ENCODE measurements around the gene STIM2. TPM values are rescaled to one million over a fixed set of nuclear protein-coding genes. Genes with fewer than 3 reads are reported as not detected.

STIM2 gene
- total and polyA plus RNA-seq, 9 of the 15 experiments (the other 6 are each of a cell fraction or from before 2014, with no cell fraction given): 7.2 to 26.8 (median 15.4) TPM

GRCh38 chr4:27020203-27020602 lies 159.6 kb downstream of the STIM2 start (continued):
- TF ChIP-seq E4F1 (CRISPR knock-in tag; IDR thresholded peaks at IDR 0.05; ENCODE audit: borderline replicate concordance) (no peak), FOS (IDR thresholded peaks at IDR 0.05; ENCODE audit: extremely low read depth, insufficient read length) (no peak), NRF1 (conservative IDR thresholded peaks at IDR 0.05 in 1 of 2, IDR thresholded peaks at IDR 0.05 in 1 of 2) (no peak), CTCF (IDR thresholded peaks at IDR 0.05 in 2 of 3, conservative IDR thresholded peaks at IDR 0.05 in 1 of 3; ENCODE audit: insufficient read depth in 2 of 3, low read depth in 1 of 3, low read length in 3 of 3) (no peak)

GRCh38 chr4:27020603-27021002 lies 160.0 kb downstream of the STIM2 start:
- ATAC-seq (no peak), FAIRE-seq (no peak), DNase-seq (ENCODE audit: extremely low read depth in 1 of 4, low spot score in 3 of 4) (no peak)
- in situ Hi-C loops (cut with MboI): no loop called here
- Histone ChIP-seq H3K9me1 (ENCODE audit: control insufficient read depth, insufficient read depth, low read length) (no peaks in the 10 kb centered on the region), H4K20me1 (replicated peaks; ENCODE audit: control insufficient read depth, insufficient read depth, low read length) (no peaks in the 10 kb centered on the region), H3K9me3 (replicated peaks; ENCODE audit: control insufficient read depth, insufficient read depth, low read depth, low read length) (no peaks in the 10 kb centered on the region), H3K79me2 (ENCODE audit: control insufficient read depth, insufficient read depth, low read length) (no peaks in the 10 kb centered on the region), H3K4me2 (ENCODE audit: insufficient read depth, low read length) (no peak overlapping the region), H2AFZ (ENCODE audit: low read depth, low read length) (no peak overlapping the region), H3K27ac (ENCODE audit: extremely low read depth, low read depth, low read length) (no peak overlapping the region), H3K9ac (ENCODE audit: insufficient read depth in 1 of 2, low read depth in 2 of 2, low read length in 2 of 2) (no peak overlapping the region), H3K4me1 (replicated peaks in 1 of 2; ENCODE audit: control insufficient read depth in 2 of 2, insufficient read depth in 2 of 2, low read length in 2 of 2) (no peaks in the 10 kb centered on the region), H3K4me3 (no peak overlapping the region), H3K36me3 (ENCODE audit: control insufficient read depth, insufficient read depth, low read length) (0 out of 3 replicates have a peak, but pooled peaks cover 3% of the 10 kb centered on the region), H3K27me3 (ENCODE audit: control insufficient read depth in 2 of 2, insufficient read depth in 2 of 2, low read length in 2 of 2) (no peaks in the 10 kb centered on the region)
- intact Hi-C loops (cut with micrococcal nuclease): no loop called here
- no TSS peak for BruUV-seq (replicated peaks)
- TF ChIP-seq SRSF9 (IDR thresholded peaks at IDR 0.05; ENCODE audit: borderline replicate concordance, low read depth, low read length) (no peak), MYC (IDR thresholded peaks at IDR 0.05; ENCODE audit: low read depth, low read length) (no peak), MYC (CRISPR knock-in tag; IDR thresholded peaks at IDR 0.05; ENCODE audit: borderline replicate concordance, low read depth) (no peak), RBM34 (IDR thresholded peaks at IDR 0.05; ENCODE audit: borderline replicate concordance, insufficient read depth, low read length) (no peak), ZNF436 (CRISPR knock-in tag; IDR thresholded peaks at IDR 0.05) (no peak), EZH2 (IDR thresholded peaks at IDR 0.05; ENCODE audit: borderline replicate concordance, low read depth, low read length) (no peak), TFE3 (CRISPR knock-in tag; IDR thresholded peaks at IDR 0.05) (no peak), BCOR (IDR thresholded peaks at IDR 0.05) (no peak)
- CTCF ChIA-PET (ENCODE audit: low intra/inter-chr PET ratio): no interaction called here
- POLR2A ChIA-PET: interaction anchor here (0.7 kb wide), 1 partner anchor 448 kb away, joined by 4 read pairs; no protein-coding TSS in a partner anchor

Measured in K562 (cell line).